Lung (tissue), 12 donors: Measurements from ENCODE around the gene IMP3. TPM values are rescaled to one million over a fixed set of nuclear protein-coding genes. Genes with fewer than 3 reads are reported as not detected.

Experiments
- ATAC-seq: fragments of 200-7000 bp; cut with Tn5 transposase; one replicate; pipeline ENCODE4 v1.9.1; 2020; ENCODE audit warnings: moderate number of reproducible peaks; ENCODE audit not compliant: insufficient read depth, low FRiP score
- DNase-seq, 3 donors: peaks; one replicate each; pipeline ENCODE4 v3.0.0-alpha.2; 2013 to 2017
- H3K27ac ChIP-seq, 2 donors: one replicate each; pipeline ENCODE4 v1.5.1; 2013; ENCODE audit warnings: mild to moderate bottlenecking in 2 of 2, moderate library complexity in 2 of 2, control low read depth in 1 of 2, inconsistent platforms in 1 of 2, low read depth in 1 of 2, low read length in 1 of 2
- H3K27me3 ChIP-seq, 3 donors: one replicate each; pipeline ENCODE4 v1.5.1; 2013; ENCODE audit warnings: low read length in 2 of 3; ENCODE audit not compliant: control insufficient read depth in 3 of 3, insufficient read depth in 3 of 3
- H3K36me3 ChIP-seq, 4 donors: one replicate each; pipeline ENCODE4 v1.5.1; 2013; ENCODE audit warnings: low read length in 4 of 4, mild to moderate bottlenecking in 1 of 4, moderate library complexity in 1 of 4; ENCODE audit not compliant: control insufficient read depth in 4 of 4, insufficient read depth in 4 of 4
- H3K4me1 ChIP-seq, 5 donors: one replicate each; pipeline ENCODE4 v1.5.1; 2013; ENCODE audit warnings: low read length in 5 of 5, mild to moderate bottlenecking in 2 of 5, moderate library complexity in 1 of 5; ENCODE audit not compliant: control insufficient read depth in 5 of 5, insufficient read depth in 5 of 5
- H3K4me3 ChIP-seq: one replicate; pipeline ENCODE4 v1.5.1; 2013; ENCODE audit warnings: mild to moderate bottlenecking, control low read depth, moderate library complexity
- H3K9ac ChIP-seq, 2 donors: one replicate each; pipeline ENCODE4 v1.5.1; 2013; ENCODE audit warnings: low read length in 2 of 2, control low read depth in 1 of 2; ENCODE audit not compliant: insufficient read depth in 1 of 2
- H3K9me3 ChIP-seq, 4 donors: one replicate each; pipeline ENCODE4 v1.5.1; 2013; ENCODE audit warnings: low read length in 3 of 4, mild to moderate bottlenecking in 1 of 4, moderate library complexity in 1 of 4; ENCODE audit not compliant: control insufficient read depth in 4 of 4, insufficient read depth in 3 of 4
- WGBS, 2 donors: extraction: QIAGEN DNeasy Blood & Tissue Kit; methylation state at CpG; one replicate each; pipeline ENCODE4 v1.1.7; 2013; 5-methylcytosine and 5-hydroxymethylcytosine counted together
- polyA plus RNA-seq, 2 donors: library from polyadenylated mRNA; stranded (reverse); fragments of 200-250 nt; gene quantifications; one replicate each; pipeline ENCODE4 v1.2.1, GENCODE V29; 2013
- total RNA-seq, 2 donors: library from RNA; depleted of rRNA in 1 of 2; stranded (reverse); fragments of >200 nt in 1 of 2; gene quantifications; one replicate each; pipeline ENCODE4 v1.2.1, GENCODE V29; 2014 to 2021
- TF ChIP-seq, protein P1 (sequence below): IDR thresholded peaks from 2 replicates; pipeline ENCODE4 v1.5.1; 2012; ENCODE audit warnings: mild to moderate bottlenecking; ENCODE audit errors: control extremely low read depth, extremely low read depth
- donor health status: control.
- donor health status: control.
- donor health status: Bipolar disorder and iron deficiency.
- donor health status: healthy.
- donor health status: DM: yes; HTN: yes; CAD: no.

The IMP3 gene
- total and polyA plus RNA-seq, 4 donors: 34.2 to 78.4 (median 70.1) TPM

DNA sequence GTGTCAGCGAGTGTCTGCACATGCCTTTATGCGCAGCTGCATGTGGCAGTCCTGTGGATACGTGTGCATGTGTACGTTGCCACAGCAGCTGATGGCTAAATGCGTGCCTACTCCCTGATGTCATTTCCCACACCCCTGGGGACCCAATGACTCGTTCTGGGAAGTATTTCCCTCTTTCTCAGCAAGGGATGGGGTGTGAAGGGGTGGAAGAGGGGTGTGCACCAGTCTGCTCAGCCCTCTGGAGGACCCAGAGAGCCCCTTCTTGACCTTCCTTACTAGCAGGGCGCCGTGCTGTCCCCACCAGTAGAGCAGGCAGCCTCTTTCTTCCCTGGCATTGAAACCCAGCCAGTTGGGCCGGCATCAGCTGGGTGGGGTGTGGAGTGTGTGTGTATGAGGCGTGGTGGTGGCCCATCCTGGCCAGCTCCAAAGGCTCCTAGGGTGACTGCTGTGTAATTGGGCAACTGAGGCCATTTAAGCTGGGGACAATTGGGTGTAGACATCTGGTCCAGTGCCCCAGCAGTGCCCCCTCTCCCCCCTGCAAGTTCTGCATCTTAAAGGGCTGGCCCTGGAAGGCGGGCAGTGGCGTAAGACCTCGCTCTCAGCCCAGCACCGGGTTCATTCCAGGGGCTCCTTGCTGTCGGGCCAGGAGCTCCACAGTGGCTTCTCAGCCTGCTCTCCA, 26.9 kb upstream of the IMP3 start:
- ATAC-seq (peak; percentile 66), DNase-seq (peak in 2 of 3 donors; percentile 49)
- WGBS, 2 donors: 56 to 64% methylated on average over 15 of the region's 15 CpGs
- Histone ChIP-seq H3K4me1 (peaks cover 0 to 15% (median 3%) of the 10 kb centered on the region in 5 donors), H3K27me3 (no peaks in the 10 kb centered on the region), H3K4me3 (no peak overlapping the region), H3K9ac (no peak overlapping the region), H3K9me3 (no peaks in the 10 kb centered on the region), H3K36me3 (peaks cover 0 to 2% (median 0%) of the 10 kb centered on the region in 4 donors), H3K27ac (peak overlapping the region; percentile 40 to 89)
- TF ChIP-seq, protein P1, sequence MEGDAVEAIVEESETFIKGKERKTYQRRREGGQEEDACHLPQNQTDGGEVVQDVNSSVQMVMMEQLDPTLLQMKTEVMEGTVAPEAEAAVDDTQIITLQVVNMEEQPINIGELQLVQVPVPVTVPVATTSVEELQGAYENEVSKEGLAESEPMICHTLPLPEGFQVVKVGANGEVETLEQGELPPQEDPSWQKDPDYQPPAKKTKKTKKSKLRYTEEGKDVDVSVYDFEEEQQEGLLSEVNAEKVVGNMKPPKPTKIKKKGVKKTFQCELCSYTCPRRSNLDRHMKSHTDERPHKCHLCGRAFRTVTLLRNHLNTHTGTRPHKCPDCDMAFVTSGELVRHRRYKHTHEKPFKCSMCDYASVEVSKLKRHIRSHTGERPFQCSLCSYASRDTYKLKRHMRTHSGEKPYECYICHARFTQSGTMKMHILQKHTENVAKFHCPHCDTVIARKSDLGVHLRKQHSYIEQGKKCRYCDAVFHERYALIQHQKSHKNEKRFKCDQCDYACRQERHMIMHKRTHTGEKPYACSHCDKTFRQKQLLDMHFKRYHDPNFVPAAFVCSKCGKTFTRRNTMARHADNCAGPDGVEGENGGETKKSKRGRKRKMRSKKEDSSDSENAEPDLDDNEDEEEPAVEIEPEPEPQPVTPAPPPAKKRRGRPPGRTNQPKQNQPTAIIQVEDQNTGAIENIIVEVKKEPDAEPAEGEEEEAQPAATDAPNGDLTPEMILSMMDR: no peak

DNA sequence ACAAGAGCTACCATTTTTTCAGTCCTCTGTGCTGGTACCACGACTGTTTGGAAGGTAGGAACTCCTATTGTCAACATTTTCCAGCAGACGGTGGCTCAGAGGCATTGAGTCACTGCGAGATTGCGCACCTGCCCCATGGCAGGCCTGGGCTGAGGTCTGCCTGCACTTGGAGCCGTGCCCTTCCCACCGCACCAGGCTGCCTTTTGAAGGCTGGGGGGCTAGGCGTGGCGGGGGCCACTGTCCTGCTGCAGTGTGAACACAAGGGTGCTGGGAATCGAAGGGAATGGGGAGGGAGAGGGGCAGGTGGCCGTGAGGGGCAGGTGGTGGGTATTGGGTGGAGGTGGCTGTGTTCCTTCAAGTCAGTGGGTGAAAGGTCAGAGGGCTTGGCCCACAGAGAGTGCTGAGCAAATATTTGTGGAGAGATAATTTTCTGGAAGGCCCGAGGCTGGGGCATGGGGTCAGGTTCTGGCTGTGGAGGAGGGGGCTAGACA, 24.0 kb upstream of the IMP3 start:
- H3K9ac ChIP-seq: no peak overlapping the region
- TF ChIP-seq, protein P1: no peak

DNA sequence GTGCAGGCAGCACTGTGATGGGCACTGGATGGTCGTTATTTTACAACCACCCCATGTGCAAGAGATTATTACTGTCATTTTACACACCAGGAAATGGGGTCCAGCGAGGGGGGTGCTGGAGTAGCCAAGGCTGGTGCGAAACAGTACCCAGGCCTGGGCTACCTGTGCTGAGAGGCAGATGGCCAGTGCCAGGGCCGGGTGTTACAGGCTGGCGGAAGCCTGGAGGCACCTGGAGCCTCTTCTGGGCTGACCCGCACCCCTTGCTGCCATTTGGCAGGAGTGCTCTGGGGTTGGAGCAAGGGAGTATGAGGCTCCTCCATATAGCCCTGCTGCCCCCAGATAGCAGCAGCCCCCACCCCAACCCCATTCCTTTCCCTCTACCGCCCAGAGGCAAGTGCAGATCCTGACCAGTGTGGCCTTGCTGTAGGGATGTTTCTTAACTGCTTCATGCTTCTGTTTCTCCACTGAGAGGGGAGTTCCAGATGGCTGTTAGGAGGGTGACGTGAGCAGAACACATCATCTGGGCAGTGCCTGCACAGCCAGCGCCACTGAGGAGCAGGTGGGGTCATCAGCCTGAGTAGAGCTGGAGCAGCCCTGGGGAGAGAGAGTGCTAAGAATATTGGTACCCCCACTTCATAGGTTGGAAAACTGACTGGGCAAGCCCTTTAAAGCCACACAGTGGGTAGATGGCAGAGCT, 22.9 kb upstream of the IMP3 start:
- DNase-seq (no peak), ATAC-seq (no peak)
- no peaks in the 10 kb centered on the region for H3K27me3 ChIP-seq
- no peaks in the 10 kb centered on the region for H3K9me3 ChIP-seq
- no peak overlapping the region for H3K9ac ChIP-seq
- TF ChIP-seq, protein P1: no peak
- no peak overlapping the region for H3K4me3 ChIP-seq
- WGBS, 2 donors: 87 to 93% methylated on average over 9 of the region's 9 CpGs
- H3K36me3 ChIP-seq: peaks cover 0 to 14% (median 4%) of the 10 kb centered on the region in 4 donors
- peak overlapping the region in 1 of 2 donors; percentile 48 for H3K27ac ChIP-seq
- H3K4me1 ChIP-seq: peaks cover 0 to 32% (median 12%) of the 10 kb centered on the region in 5 donors

More for the DNA sequence above, 24.0 kb upstream of the IMP3 start:
- DNase-seq (no peak), ATAC-seq (no peak)
- Histone ChIP-seq H3K4me1 (peaks cover 0 to 31% (median 12%) of the 10 kb centered on the region in 5 donors), H3K9me3 (no peaks in the 10 kb centered on the region), H3K27me3 (no peaks in the 10 kb centered on the region), H3K27ac (peak overlapping the region in 1 of 2 donors; percentile 48), H3K36me3 (peaks cover 0 to 6% (median 2%) of the 10 kb centered on the region in 4 donors), H3K4me3 (no peak overlapping the region)
- 67 to 74% methylated on average over 11 of the region's 11 CpGs for WGBS, 2 donors
